HG03565 (cell line): ENCODE measurements around the gene ZNF146.
"Not testable (repeated sequence)": the region's sequence is repeated elsewhere in the genome, so short reads cannot be mapped to it uniquely, and the experiment has no call there.

ENCODE experiments used
- ATAC-seq: cut with Tn5 transposase; IDR thresholded peaks from one replicate; pipeline ENCODE4 v1.9.1; 2021; ENCODE audit warnings: mild to moderate bottlenecking, moderate library complexity; ENCODE audit not compliant: unreplicated experiment

The ZNF146 gene

GRCh38 chr19:36214386-36215275 lies at the start of gene ZNF146, which contains the start of gene ZNF565:
Gene ZNF146, plus strand, starts transcription at chr19:36215106. Its CDS starts 21,335 bp downstream, at chr19:36236441.
Gene ZNF565, minus strand, starts transcription at chr19:36214665. Its CDS starts 12,680 bp downstream, at chr19:36201985.
- peak; percentile 86 for ATAC-seq

- no peak for ATAC-seq
Observed at GRCh38 chr19:36169084-36169760, 45.7 kb upstream of the ZNF146 start.

GRCh38 chr19:36172852-36173251 lies 42.1 kb upstream of the ZNF146 start:
- no peak for ATAC-seq

GRCh38 chr19:36173846-36174245 lies 41.1 kb upstream of the ZNF146 start:
- not testable (repeated sequence) for ATAC-seq

- not testable (repeated sequence) for ATAC-seq
Observed at GRCh38 chr19:36179077-36179476, 35.8 kb upstream of the ZNF146 start.

GRCh38 chr19:36182612-36183244 lies 32.2 kb upstream of the ZNF146 start:
- ATAC-seq = no peak

GRCh38 chr19:36183245-36183628 lies 31.7 kb upstream of the ZNF146 start:
- no peak for ATAC-seq

GRCh38 chr19:36186722-36187121 lies 28.2 kb upstream of the ZNF146 start:
- ATAC-seq = not testable (repeated sequence)

GRCh38 chr19:36196249-36196648 lies 18.7 kb upstream of the ZNF146 start:
- no peak for ATAC-seq

GRCh38 chr19:36198119-36198518 lies 16.8 kb upstream of the ZNF146 start:
- no peak for ATAC-seq

- ATAC-seq = no peak
Observed at GRCh38 chr19:36201684-36202083, 13.2 kb upstream of the ZNF146 start.

- no peak for ATAC-seq
Observed at GRCh38 chr19:36203293-36203692, 11.6 kb upstream of the ZNF146 start.

- peak; percentile 52 for ATAC-seq
Observed at GRCh38 chr19:36207605-36208252, 7.2 kb upstream of the ZNF146 start.

GRCh38 chr19:36209372-36209771 lies 5.5 kb upstream of the ZNF146 start:
- ATAC-seq = no peak

- ATAC-seq = no peak
Observed at GRCh38 chr19:36210497-36210896, 4.4 kb upstream of the ZNF146 start.

GRCh38 chr19:36212895-36213294 lies 2.0 kb upstream of the ZNF146 start:
- no peak for ATAC-seq

GRCh38 chr19:36215276-36216123 lies 594 bp downstream of the ZNF146 start:
- ATAC-seq = peak; percentile 0

GRCh38 chr19:36221474-36221873 lies 6.6 kb downstream of the ZNF146 start:
- no peak for ATAC-seq

- ATAC-seq = no peak
Observed at GRCh38 chr19:36222503-36222902, 7.6 kb downstream of the ZNF146 start.
